NCI-H1048 (cell line): Measurements from ENCODE around the gene HECTD4.
"Not testable (repeated sequence)": the region's sequence is repeated elsewhere in the genome, so short reads cannot be mapped to it uniquely, and the experiment has no call there.

Experiments used
- DNase-seq: peaks from one replicate; lab custom pipeline; 2025; lab: John Stamatoyannopoulos, UW

Gene HECTD4

GRCh38 chr12:112353393-112353792, 28.8 kb downstream of the HECTD4 start:
- no peak for DNase-seq

GRCh38 chr12:112352921-112353320, 29.3 kb downstream of the HECTD4 start:
- no peak for DNase-seq

- DNase-seq = no peak
Measured at GRCh38 chr12:112350593-112351592, 31.3 kb downstream of the HECTD4 start.

GRCh38 chr12:112349431-112349830, 32.8 kb downstream of the HECTD4 start:
- no peak for DNase-seq

- DNase-seq = not testable (repeated sequence)
Measured at GRCh38 chr12:112348926-112349325, 33.3 kb downstream of the HECTD4 start.

- DNase-seq = no peak
Measured at GRCh38 chr12:112347581-112347982, 34.6 kb downstream of the HECTD4 start.

- no peak for DNase-seq
Measured at GRCh38 chr12:112346194-112346593, 36.0 kb downstream of the HECTD4 start.

- no peak for DNase-seq
Measured at GRCh38 chr12:112344220-112344619, 38.0 kb downstream of the HECTD4 start.

- no peak for DNase-seq
Measured at GRCh38 chr12:112342587-112342986, 39.6 kb downstream of the HECTD4 start.

GRCh38 chr12:112341046-112341825, 41.0 kb downstream of the HECTD4 start:
- no peak for DNase-seq

- no peak for DNase-seq
Measured at GRCh38 chr12:112340230-112340629, 42.0 kb downstream of the HECTD4 start.

GRCh38 chr12:112334999-112335398, 47.2 kb downstream of the HECTD4 start:
- not testable (repeated sequence) for DNase-seq

- no peak for DNase-seq
Measured at GRCh38 chr12:112333019-112333418, 49.2 kb downstream of the HECTD4 start.

GRCh38 chr12:112331886-112332285, 50.3 kb downstream of the HECTD4 start:
- no peak for DNase-seq

GRCh38 chr12:112330706-112331105, 51.5 kb downstream of the HECTD4 start:
- DNase-seq = no peak

GRCh38 chr12:112328456-112329124, 53.6 kb downstream of the HECTD4 start:
- DNase-seq = no peak

GRCh38 chr12:112327209-112327938, 54.9 kb downstream of the HECTD4 start:
- no peak for DNase-seq

- no peak for DNase-seq
Measured at GRCh38 chr12:112325622-112326207, 56.5 kb downstream of the HECTD4 start.

GRCh38 chr12:112325157-112325556, 57.1 kb downstream of the HECTD4 start:
- no peak for DNase-seq

GRCh38 chr12:112322882-112323547, 59.2 kb downstream of the HECTD4 start:
- no peak for DNase-seq

- DNase-seq = no peak
Measured at GRCh38 chr12:112322441-112322840, 59.8 kb downstream of the HECTD4 start.
